Keratinocyte (primary cell): ENCODE results near the gene MIR17HG. TPM values are rescaled to one million over a fixed set of nuclear protein-coding genes. Genes with fewer than 3 reads are reported as not detected.

ENCODE experiments used
- DNase-seq: peaks from one replicate; pipeline ENCODE4 v3.0.0-alpha.2; 2011; ENCODE audit warnings: low read depth, missing footprints, low spot score
- FAIRE-seq: peaks from 2 replicates; lab custom pipeline; 2011; peaks lifted over from hg19 to GRCh38; lab: Jason Lieb, UNC
- H2AFZ ChIP-seq: 2 replicates; pipeline ENCODE4 v1.6.0; 2012; ENCODE audit warnings: low read length, control low read depth, inconsistent platforms; ENCODE audit not compliant: control insufficient read depth
- H3K27ac ChIP-seq: 2 replicates; pipeline ENCODE4 v1.5.1; 2011; ENCODE audit warnings: low read length; ENCODE audit not compliant: control insufficient read depth, insufficient read depth
- H3K27me3 ChIP-seq: 3 replicates; pipeline ENCODE4 v1.6.0; 2011; ENCODE audit warnings: low read length; ENCODE audit not compliant: control insufficient read depth, insufficient read depth; ENCODE audit errors: extremely low read depth
- H3K36me3 ChIP-seq, 2 experiments: 2 replicates in 1 of 2; 3 replicates in 1 of 2; pipeline ENCODE4 v1.5.1; 2011; ENCODE audit warnings: low read length in 2 of 2, mild to moderate bottlenecking in 1 of 2; ENCODE audit not compliant: control insufficient read depth in 2 of 2, insufficient read depth in 2 of 2; ENCODE audit errors: extremely low read depth in 1 of 2
- H3K4me1 ChIP-seq: 3 replicates; pipeline ENCODE4 v1.5.1; 2011; ENCODE audit warnings: low read length; ENCODE audit not compliant: control insufficient read depth, insufficient read depth; ENCODE audit errors: extremely low read depth
- H3K4me2 ChIP-seq: 3 replicates; pipeline ENCODE4 v1.6.0; 2011; ENCODE audit warnings: low read depth, low read length; ENCODE audit not compliant: control insufficient read depth, insufficient read depth; ENCODE audit errors: extremely low read depth
- H3K4me3 ChIP-seq, 3 experiments: fragments of 200-600 bp in 1 of 3; sonication (generic) in 1 of 3; 2 replicates in 2 of 3; 3 replicates in 1 of 3; pipeline ENCODE4 v1.5.1; 2011 to 2016; ENCODE audit warnings: low read length in 3 of 3, mild to moderate bottlenecking in 3 of 3, control low read depth in 2 of 3, inconsistent platforms in 1 of 3, low read depth in 1 of 3, mixed read lengths in 1 of 3, mixed run types in 1 of 3, moderate library complexity in 1 of 3; ENCODE audit not compliant: control insufficient read depth in 2 of 3, insufficient read depth in 2 of 3; ENCODE audit errors: extremely low read depth in 1 of 3
- H3K79me2 ChIP-seq: 2 replicates; pipeline ENCODE4 v1.6.0; 2012; ENCODE audit warnings: low read length; ENCODE audit not compliant: control insufficient read depth, insufficient read depth
- H3K9ac ChIP-seq: 3 replicates; pipeline ENCODE4 v1.6.0; 2011; ENCODE audit warnings: low read length; ENCODE audit not compliant: control insufficient read depth, insufficient read depth; ENCODE audit errors: extremely low read depth
- H3K9me1 ChIP-seq: 3 replicates; pipeline ENCODE4 v1.6.0; 2011; ENCODE audit warnings: low read length; ENCODE audit not compliant: control insufficient read depth, insufficient read depth; ENCODE audit errors: extremely low read depth
- H3K9me3 ChIP-seq: 2 replicates; pipeline ENCODE4 v1.5.1; 2012; ENCODE audit warnings: low read depth, low read length; ENCODE audit not compliant: control insufficient read depth
- H4K20me1 ChIP-seq: 3 replicates; pipeline ENCODE4 v1.6.0; 2011; ENCODE audit warnings: low read length; ENCODE audit not compliant: control insufficient read depth, insufficient read depth; ENCODE audit errors: extremely low read depth
- CTCF ChIP-seq, 3 experiments: IDR thresholded peaks in 1 of 3; conservative IDR thresholded peaks in 1 of 3; optimal IDR thresholded peaks in 1 of 3; 2 replicates in 2 of 3; 3 replicates in 1 of 3; pipeline versions ENCODE3 to v1.5.1; 2011; ENCODE audit warnings: low read length in 3 of 3, mild to moderate bottlenecking in 3 of 3, moderate library complexity in 2 of 3, control low read depth in 1 of 3, inconsistent platforms in 1 of 3; ENCODE audit not compliant: insufficient read depth in 2 of 3; ENCODE audit errors: extremely low read depth in 1 of 3
- EZH2 ChIP-seq: IDR thresholded peaks from one replicate; pipeline ENCODE4 v1.6.1; 2012; ENCODE audit warnings: inconsistent platforms, mild to moderate bottlenecking, low read length, moderate library complexity
- dilution Hi-C: fragments of 300-500 bp; cut with MboI; formaldehyde crosslinking; loops from one replicate; pipeline ENCODE4 v1.7.0; 2020; ENCODE audit warnings: low sequenced_read_pairs; ENCODE audit not compliant: extremely low pct_ligation_motif_present
- polyA plus RNA-seq, 5 experiments: library from polyadenylated mRNA; depleted of rRNA in 3 of 5; stranded (reverse) in 3 of 5; stranded (forward) in 1 of 5; unstranded in 1 of 5; fragments of >200 nt; gene quantifications; 1 replicate in 1 of 5; 2 replicates in 3 of 5; 3 replicates in 1 of 5; pipeline versions ENCODE4 v1.2.1 to v1.2.3, GENCODE V29; 2011 to 2012; ENCODE audit warnings: missing spikeins in 2 of 5, low read depth in 1 of 5, low replicate concordance in 1 of 5

Gene MIR17HG
- polyA plus RNA-seq, 1 donor (not counting 4 experiments of a cell fraction or from before 2014, with no cell fraction given), result 2.9 TPM

GRCh38 chr13:91358387-91358782 lies 10.9 kb downstream of the MIR17HG start:
- H3K27me3 ChIP-seq, result no peaks in the 10 kb centered on the region
- peaks cover 4% of the 10 kb centered on the region for H4K20me1 ChIP-seq
- no peak for FAIRE-seq
- dilution Hi-C loops, result no loop called here
- no peak overlapping the region for H3K9ac ChIP-seq
- H3K4me3 ChIP-seq, result no peak overlapping the region
- DNase-seq, result no peak
- H3K27ac ChIP-seq, result no peak overlapping the region
- no peaks in the 10 kb centered on the region for H3K4me1 ChIP-seq
- no peak overlapping the region for H2AFZ ChIP-seq
- no peaks in the 10 kb centered on the region for H3K9me1 ChIP-seq
- TF ChIP-seq EZH2, result no peak
- no peak for TF ChIP-seq CTCF (optimal IDR thresholded peaks at IDR 0.05 in 1 of 3, IDR thresholded peaks at IDR 0.05 in 1 of 3, conservative IDR thresholded peaks at IDR 0.05 in 1 of 3; ENCODE audit: extremely low read depth in 1 of 3, insufficient read depth in 2 of 3, low read length in 3 of 3)
- H3K79me2 ChIP-seq, result no peaks in the 10 kb centered on the region
- H3K9me3 ChIP-seq, result no peaks in the 10 kb centered on the region
- H3K36me3 ChIP-seq, result peaks cover 7 to 22% of the 10 kb centered on the region in 2 experiments
- no peak overlapping the region for H3K4me2 ChIP-seq

- H3K27me3 ChIP-seq, result no peaks in the 10 kb centered on the region
- DNase-seq (no peak), FAIRE-seq (no peak)
- H3K27ac ChIP-seq, result no peak overlapping the region
- no peaks in the 10 kb centered on the region for H3K4me1 ChIP-seq
- H2AFZ ChIP-seq, result no peak overlapping the region
- H3K9me1 ChIP-seq, result no peaks in the 10 kb centered on the region
- no peak overlapping the region for H3K9ac ChIP-seq
- H3K79me2 ChIP-seq, result no peaks in the 10 kb centered on the region
- TF ChIP-seq EZH2 (no peak), CTCF (optimal IDR thresholded peaks at IDR 0.05 in 1 of 3, IDR thresholded peaks at IDR 0.05 in 1 of 3, conservative IDR thresholded peaks at IDR 0.05 in 1 of 3; ENCODE audit: extremely low read depth in 1 of 3, insufficient read depth in 2 of 3, low read length in 3 of 3) (no peak)
- no peak overlapping the region for H3K4me2 ChIP-seq
- H3K9me3 ChIP-seq, result no peaks in the 10 kb centered on the region
- no peak overlapping the region for H3K4me3 ChIP-seq
- peaks cover 6 to 18% of the 10 kb centered on the region in 2 experiments for H3K36me3 ChIP-seq
- H4K20me1 ChIP-seq, result peaks cover 2% of the 10 kb centered on the region
- dilution Hi-C loops, result no loop called here
Observed at GRCh38 chr13:91359111-91359510, 11.6 kb downstream of the MIR17HG start.
